Glutamatergic neuron (in vitro differentiated cells): Measurements from ENCODE around the gene GPR32. TPM values are rescaled to one million over a fixed set of nuclear protein-coding genes. Genes with fewer than 3 reads are reported as not detected.

Source experiments
- DNase-seq: peaks from one replicate; pipeline ENCODE4 v3.0.0; 2022
- H3K27ac Mint-ChIP-seq: one replicate; pipeline ENCODE4 v1.8.0; 2020; ENCODE audit warnings: mild to moderate bottlenecking, mixed read lengths, inconsistent platforms; ENCODE audit not compliant: unreplicated experiment
- H3K27me3 Mint-ChIP-seq: one replicate; pipeline ENCODE4 v1.8.0; 2020; ENCODE audit warnings: mild to moderate bottlenecking, moderate library complexity, mixed read lengths, inconsistent platforms; ENCODE audit not compliant: unreplicated experiment
- H3K36me3 Mint-ChIP-seq: one replicate; pipeline ENCODE4 v1.8.0; 2020; ENCODE audit warnings: mild to moderate bottlenecking, mixed read lengths, inconsistent platforms; ENCODE audit not compliant: unreplicated experiment
- H3K4me1 Mint-ChIP-seq: one replicate; pipeline ENCODE4 v1.8.0; 2020; ENCODE audit warnings: mild to moderate bottlenecking, low read depth, mixed read lengths, inconsistent platforms; ENCODE audit not compliant: unreplicated experiment
- H3K4me3 Mint-ChIP-seq: one replicate; pipeline ENCODE4 v1.8.0; 2020; ENCODE audit warnings: mild to moderate bottlenecking, mixed read lengths, inconsistent platforms; ENCODE audit not compliant: unreplicated experiment
- H3K9me3 Mint-ChIP-seq: one replicate; pipeline ENCODE4 v1.8.0; 2020; ENCODE audit warnings: mild to moderate bottlenecking, moderate library complexity, mixed read lengths, inconsistent platforms; ENCODE audit not compliant: unreplicated experiment
- CTCF ChIP-seq: fragments of 200-600 bp; sonication (generic); IDR thresholded peaks from one replicate; pipeline ENCODE4 v1.5.0; 2021; ENCODE audit not compliant: partially characterized antibody, unreplicated experiment
- total RNA-seq: library from RNA; stranded (reverse); fragmentation: NEBNext Ultra II Directional; extraction: Animal tissue kit (Norgen Biotek cat#: 25700); gene quantifications from one replicate; pipeline ENCODE4 v1.2.1, GENCODE V29; 2021; ENCODE audit not compliant: unreplicated experiment

GPR32 gene
- total RNA-seq, 1 donor from 2014 or later: not detected

DNA sequence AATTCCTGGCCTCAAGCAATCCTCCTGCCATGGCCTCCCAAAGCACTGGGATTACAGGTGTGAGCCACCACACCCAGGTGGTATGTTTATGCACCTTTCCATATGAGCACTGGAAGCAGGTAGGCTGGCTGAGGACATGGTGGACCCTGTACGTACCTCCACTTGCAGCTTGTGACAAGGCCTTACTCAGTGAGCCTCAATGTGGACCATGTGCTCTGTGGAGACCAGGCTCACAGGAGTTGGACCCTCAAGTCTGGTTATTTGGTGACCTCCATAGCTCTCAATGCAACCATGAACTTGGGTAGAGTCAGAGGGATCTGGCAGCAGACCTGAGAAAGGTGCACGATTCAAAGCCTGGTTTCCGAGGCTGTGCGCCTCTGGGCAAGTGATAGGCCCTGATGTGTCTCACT is 25.4 kb downstream of the GPR32 start:
- DNase-seq: no peak
- no peaks in the 10 kb centered on the region for H3K4me1 Mint-ChIP-seq
- H3K36me3 Mint-ChIP-seq: peaks cover 7% of the 10 kb centered on the region
- no peak overlapping the region for H3K27ac Mint-ChIP-seq
- no peaks in the 10 kb centered on the region for H3K27me3 Mint-ChIP-seq
- no peak for TF ChIP-seq CTCF
- peaks cover 7% of the 10 kb centered on the region for H3K9me3 Mint-ChIP-seq
- no peak overlapping the region for H3K4me3 Mint-ChIP-seq

GRCh38 chr19:50796128-50796633 is 25.9 kb downstream of the GPR32 start:
- Mint-ChIP-seq H3K27me3 (no peaks in the 10 kb centered on the region), H3K4me3 (no peak overlapping the region), H3K27ac (no peak overlapping the region), H3K4me1 (no peaks in the 10 kb centered on the region), H3K36me3 (peaks cover 2% of the 10 kb centered on the region), H3K9me3 (peaks cover 3% of the 10 kb centered on the region)
- no peak for TF ChIP-seq CTCF
- no peak for DNase-seq

DNA sequence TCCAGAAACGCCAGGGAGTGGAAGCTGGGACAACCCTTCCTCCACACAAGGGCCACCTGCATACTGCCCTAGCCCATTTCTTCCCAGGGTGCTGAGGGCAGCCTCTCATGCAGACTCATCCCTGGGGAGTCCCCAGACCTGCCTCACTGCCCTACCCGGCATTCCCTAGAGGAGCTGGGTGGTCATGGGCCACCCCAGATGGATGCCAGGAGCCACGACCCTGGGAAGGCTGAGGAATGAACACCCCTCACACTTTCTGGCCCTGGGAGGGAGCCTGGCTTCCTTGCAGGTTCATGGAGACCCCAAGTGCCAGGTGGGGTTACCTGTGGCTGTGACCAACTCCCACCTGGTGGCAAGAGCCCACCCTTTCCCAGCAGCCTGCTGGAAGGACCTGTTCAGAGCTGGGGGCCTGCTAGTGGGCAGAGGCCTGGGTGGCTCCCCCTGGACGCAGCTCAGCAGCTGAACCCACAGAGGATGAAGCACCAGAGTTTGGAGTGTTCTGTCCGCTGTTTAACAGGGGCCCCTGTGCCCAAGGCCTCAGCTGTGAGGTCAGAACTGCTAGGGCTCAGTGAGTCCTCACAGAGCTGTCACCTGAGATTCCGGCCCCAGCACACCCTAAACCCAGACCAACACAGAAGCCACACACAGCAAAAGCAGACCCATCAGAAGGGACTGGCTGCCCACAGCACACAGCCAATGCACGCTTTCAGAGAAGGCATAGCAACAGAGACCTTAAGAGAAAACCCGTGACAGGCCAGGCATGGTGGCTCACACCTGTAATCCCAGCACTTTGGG is 26.6 kb downstream of the GPR32 start:
- Mint-ChIP-seq H3K4me1 (no peaks in the 10 kb centered on the region), H3K27me3 (no peaks in the 10 kb centered on the region), H3K9me3 (peaks cover 3% of the 10 kb centered on the region), H3K36me3 (no peaks in the 10 kb centered on the region), H3K27ac (no peak overlapping the region), H3K4me3 (no peak overlapping the region)
- no peak for DNase-seq
- TF ChIP-seq CTCF: no peak

GRCh38 chr19:50797429-50797780 is 27.1 kb downstream of the GPR32 start:
- no peaks in the 10 kb centered on the region for H3K36me3 Mint-ChIP-seq
- H3K27ac Mint-ChIP-seq: no peak overlapping the region
- no peaks in the 10 kb centered on the region for H3K4me1 Mint-ChIP-seq
- no peak overlapping the region for H3K4me3 Mint-ChIP-seq
- no peak for DNase-seq
- no peaks in the 10 kb centered on the region for H3K27me3 Mint-ChIP-seq
- no peak for TF ChIP-seq CTCF
- peaks cover 5% of the 10 kb centered on the region for H3K9me3 Mint-ChIP-seq
